Muscle layer of colon (tissue), 2 donors: ENCODE measurements around the gene WT1.
"Not testable (repeated sequence)": the region's sequence is repeated elsewhere in the genome, so short reads cannot be mapped to it uniquely, and the experiment has no call there.

ENCODE experiments used
- H3K27ac ChIP-seq: one replicate; pipeline ENCODE4 v1.7.0; 2013; ENCODE audit warnings: low read depth, mild to moderate bottlenecking, low read length, moderate library complexity
- H3K27me3 ChIP-seq, 2 donors: one replicate each; pipeline ENCODE4 v1.7.0; 2013; ENCODE audit warnings: low read length in 2 of 2, mild to moderate bottlenecking in 2 of 2; ENCODE audit not compliant: insufficient read depth in 2 of 2, control insufficient read depth in 1 of 2
- H3K36me3 ChIP-seq: one replicate; pipeline ENCODE4 v1.7.0; 2013; ENCODE audit warnings: mild to moderate bottlenecking, low read length; ENCODE audit not compliant: insufficient read depth
- H3K4me1 ChIP-seq: one replicate; pipeline ENCODE4 v1.7.0; 2013; ENCODE audit warnings: mild to moderate bottlenecking, low read length; ENCODE audit not compliant: insufficient read depth
- H3K4me3 ChIP-seq, 2 donors: one replicate each; pipeline ENCODE4 v1.7.0; 2013; ENCODE audit warnings: low read length in 2 of 2, low read depth in 1 of 2, mild to moderate bottlenecking in 1 of 2, moderate library complexity in 1 of 2
- H3K9ac ChIP-seq: one replicate; pipeline ENCODE4 v1.7.0; 2013; ENCODE audit warnings: low read length
- H3K9me3 ChIP-seq: one replicate; pipeline ENCODE4 v1.7.0; 2013; ENCODE audit warnings: mild to moderate bottlenecking, low read length
- donor health status: abdominal sarcoma.
- donor health status: Adenocarcinoma of cecum.

The WT1 gene

GRCh38 chr11:32375826-32376225 is 59.5 kb downstream of the WT1 start:
- Histone ChIP-seq H3K27ac (no peak overlapping the region), H3K9ac (no peak overlapping the region), H3K4me3 (no peak overlapping the region), H3K9me3 (no peaks in the 10 kb centered on the region), H3K36me3 (no peaks in the 10 kb centered on the region), H3K27me3 (no peaks in the 10 kb centered on the region), H3K4me1 (no peaks in the 10 kb centered on the region)

GRCh38 chr11:32374261-32374711 is 61.1 kb downstream of the WT1 start:
- Histone ChIP-seq H3K9ac (no peak overlapping the region), H3K27ac (no peak overlapping the region), H3K4me3 (no peak overlapping the region), H3K4me1 (no peaks in the 10 kb centered on the region), H3K36me3 (no peaks in the 10 kb centered on the region), H3K9me3 (no peaks in the 10 kb centered on the region), H3K27me3 (no peaks in the 10 kb centered on the region)

GRCh38 chr11:32369987-32370386 is 65.4 kb downstream of the WT1 start:
- not testable (repeated sequence) for H3K27me3 ChIP-seq, H3K9me3 ChIP-seq, H3K27ac ChIP-seq, H3K9ac ChIP-seq, H3K4me1 ChIP-seq, H3K4me3 ChIP-seq, H3K36me3 ChIP-seq

- Histone ChIP-seq H3K27me3 (no peaks in the 10 kb centered on the region), H3K9ac (no peak overlapping the region), H3K4me3 (no peak overlapping the region), H3K9me3 (no peaks in the 10 kb centered on the region), H3K4me1 (no peaks in the 10 kb centered on the region), H3K36me3 (no peaks in the 10 kb centered on the region), H3K27ac (no peak overlapping the region)
Observed at GRCh38 chr11:32366666-32367065, 68.7 kb downstream of the WT1 start.

GRCh38 chr11:32365192-32365591 is 70.1 kb downstream of the WT1 start:
- no peaks in the 10 kb centered on the region for H3K4me1 ChIP-seq
- H3K27me3 ChIP-seq, result no peaks in the 10 kb centered on the region
- H3K36me3 ChIP-seq, result no peaks in the 10 kb centered on the region
- H3K9ac ChIP-seq, result no peak overlapping the region
- H3K27ac ChIP-seq, result no peak overlapping the region
- H3K4me3 ChIP-seq, result no peak overlapping the region
- no peaks in the 10 kb centered on the region for H3K9me3 ChIP-seq

- Histone ChIP-seq H3K27me3 (no peaks in the 10 kb centered on the region), H3K9ac (no peak overlapping the region), H3K4me1 (peaks cover 13% of the 10 kb centered on the region), H3K36me3 (no peaks in the 10 kb centered on the region), H3K27ac (no peak overlapping the region), H3K4me3 (no peak overlapping the region), H3K9me3 (no peaks in the 10 kb centered on the region)
Observed at GRCh38 chr11:32358729-32359128, 76.6 kb downstream of the WT1 start.

- Histone ChIP-seq H3K27ac (no peak overlapping the region), H3K36me3 (no peaks in the 10 kb centered on the region), H3K9ac (no peak overlapping the region), H3K4me3 (no peak overlapping the region), H3K4me1 (peaks cover 18% of the 10 kb centered on the region), H3K27me3 (no peaks in the 10 kb centered on the region), H3K9me3 (no peaks in the 10 kb centered on the region)
Observed at GRCh38 chr11:32353884-32354283, 81.5 kb downstream of the WT1 start.

GRCh38 chr11:32348502-32348901 is 86.8 kb downstream of the WT1 start:
- H3K9ac ChIP-seq, result no peak overlapping the region
- peaks cover 11% of the 10 kb centered on the region for H3K4me1 ChIP-seq
- no peak overlapping the region for H3K27ac ChIP-seq
- H3K27me3 ChIP-seq, result no peaks in the 10 kb centered on the region
- H3K4me3 ChIP-seq, result no peak overlapping the region
- no peaks in the 10 kb centered on the region for H3K36me3 ChIP-seq
- H3K9me3 ChIP-seq, result no peaks in the 10 kb centered on the region

GRCh38 chr11:32344946-32345345 is 90.4 kb downstream of the WT1 start:
- Histone ChIP-seq H3K27me3 (no peaks in the 10 kb centered on the region), H3K36me3 (no peaks in the 10 kb centered on the region), H3K27ac (no peak overlapping the region), H3K4me3 (no peak overlapping the region), H3K9me3 (no peaks in the 10 kb centered on the region), H3K9ac (no peak overlapping the region), H3K4me1 (peaks cover 11% of the 10 kb centered on the region)

- H3K9ac ChIP-seq, result no peak overlapping the region
- no peak overlapping the region for H3K27ac ChIP-seq
Observed at GRCh38 chr11:32343325-32344008, 91.9 kb downstream of the WT1 start.

GRCh38 chr11:32341620-32342613 is 93.4 kb downstream of the WT1 start:
- Histone ChIP-seq H3K27ac (no peak overlapping the region), H3K9ac (no peak overlapping the region), H3K9me3 (no peaks in the 10 kb centered on the region), H3K4me3 (no peak overlapping the region), H3K27me3 (no peaks in the 10 kb centered on the region), H3K36me3 (no peaks in the 10 kb centered on the region), H3K4me1 (no peaks in the 10 kb centered on the region)

More at GRCh38 chr11:32343325-32344008, 91.9 kb downstream of the WT1 start:
- Histone ChIP-seq H3K4me3 (no peak overlapping the region), H3K4me1 (peaks cover 6% of the 10 kb centered on the region), H3K36me3 (no peaks in the 10 kb centered on the region), H3K9me3 (no peaks in the 10 kb centered on the region), H3K27me3 (no peaks in the 10 kb centered on the region)
